Femur (tissue), 1 donor: ENCODE data around the gene FEZF1.

ENCODE experiments used
- DNase-seq: peaks from one replicate; pipeline ENCODE4 v3.0.0-alpha.2; 2017

Gene FEZF1

DNA sequence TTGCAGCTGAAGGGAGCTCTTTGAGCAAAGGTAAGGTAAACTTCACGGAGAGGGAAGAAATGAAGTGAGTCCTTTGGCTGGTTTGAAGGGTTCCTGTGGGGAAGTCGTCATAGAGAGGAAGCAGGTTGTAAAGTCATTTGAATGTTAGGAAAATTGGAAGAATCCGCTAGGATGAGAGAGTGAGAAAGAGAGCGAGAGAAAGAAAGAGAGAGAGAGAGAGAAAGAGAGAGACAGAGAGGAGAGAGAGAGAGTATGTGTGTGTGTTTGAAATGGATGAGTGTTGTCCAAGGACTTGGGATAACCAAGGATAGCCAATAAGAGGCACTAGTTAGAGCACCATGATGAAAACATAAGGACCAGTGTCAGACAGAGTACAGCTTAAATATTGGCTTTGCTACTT lies 43.1 kb downstream of the FEZF1 start:
- no peak for DNase-seq

DNA sequence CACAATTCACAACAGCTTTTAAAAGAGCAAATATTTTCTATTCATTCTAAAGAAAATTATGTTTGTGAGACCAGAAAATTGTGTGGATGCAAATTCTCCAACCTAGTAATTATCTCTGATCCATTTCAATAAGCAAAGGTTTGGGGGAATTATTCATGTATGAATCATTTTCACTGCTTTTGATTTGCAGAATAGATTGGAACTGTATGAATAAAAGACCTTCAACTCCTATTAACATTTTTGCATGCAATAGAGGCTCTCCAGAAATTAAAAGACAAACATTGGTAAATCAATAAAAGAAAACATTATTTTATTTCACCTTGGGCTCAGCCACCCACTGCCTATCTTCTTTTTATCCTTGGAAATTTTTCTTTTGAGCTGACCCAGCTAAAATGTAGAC lies 43.5 kb downstream of the FEZF1 start:
- no peak for DNase-seq

DNA sequence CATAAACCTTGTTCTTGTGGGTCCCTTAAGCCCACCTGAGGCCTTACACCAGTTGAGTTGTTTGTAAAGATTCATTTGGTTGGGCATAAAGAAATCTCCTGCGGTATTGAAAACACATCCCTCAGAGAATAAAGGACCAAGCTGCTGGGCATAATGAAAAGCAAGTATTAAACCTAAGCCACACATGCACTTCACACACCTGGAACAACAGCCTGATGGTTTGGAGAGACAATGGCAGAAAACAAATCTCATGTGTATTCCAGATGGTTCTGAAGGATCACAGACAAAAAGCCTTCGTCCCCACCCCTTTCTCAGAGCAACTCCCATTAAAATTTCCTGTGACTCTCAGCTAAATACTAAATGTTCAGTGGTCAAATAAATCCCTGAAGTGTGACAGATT lies 44.2 kb downstream of the FEZF1 start:
- DNase-seq = no peak

DNA sequence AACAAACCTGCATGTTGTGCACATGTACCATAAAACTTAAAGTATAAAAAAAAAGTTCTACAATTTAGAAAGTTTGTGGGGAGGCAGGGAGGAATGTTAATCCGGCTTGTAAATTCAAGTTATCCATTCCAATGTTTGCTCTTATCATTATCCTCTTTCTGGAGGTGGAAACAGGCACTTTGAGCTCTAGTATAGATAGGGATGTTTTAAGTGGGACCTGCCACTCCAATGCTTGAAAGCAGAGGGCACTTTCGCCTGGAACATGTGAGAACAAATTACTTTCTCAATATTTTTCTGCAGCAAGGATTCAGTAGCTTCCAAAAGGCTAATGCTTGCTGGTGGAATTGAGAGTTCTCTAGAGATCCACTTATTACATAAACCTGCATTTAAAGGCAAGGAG lies 45.6 kb downstream of the FEZF1 start:
- DNase-seq = no peak

DNA sequence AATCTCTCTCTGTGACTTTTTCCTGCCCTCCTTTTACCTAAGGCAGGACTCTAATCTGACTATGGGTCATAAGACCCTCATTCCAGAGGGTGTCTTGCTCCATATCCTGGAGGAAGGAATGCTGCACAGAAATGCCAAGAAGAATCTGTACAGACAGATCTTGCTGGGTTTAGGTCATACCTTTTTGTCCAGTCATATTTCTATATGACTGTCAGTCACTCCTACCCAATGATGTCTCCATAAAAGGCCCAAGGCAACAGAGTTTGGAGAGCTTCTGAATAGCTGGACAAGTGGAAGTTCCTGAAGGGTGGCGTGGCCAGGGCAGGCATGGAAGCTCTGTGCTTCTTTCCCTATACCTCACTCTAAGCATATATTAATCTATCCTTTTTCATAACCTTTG lies 47.5 kb downstream of the FEZF1 start:
- DNase-seq = no peak

DNA sequence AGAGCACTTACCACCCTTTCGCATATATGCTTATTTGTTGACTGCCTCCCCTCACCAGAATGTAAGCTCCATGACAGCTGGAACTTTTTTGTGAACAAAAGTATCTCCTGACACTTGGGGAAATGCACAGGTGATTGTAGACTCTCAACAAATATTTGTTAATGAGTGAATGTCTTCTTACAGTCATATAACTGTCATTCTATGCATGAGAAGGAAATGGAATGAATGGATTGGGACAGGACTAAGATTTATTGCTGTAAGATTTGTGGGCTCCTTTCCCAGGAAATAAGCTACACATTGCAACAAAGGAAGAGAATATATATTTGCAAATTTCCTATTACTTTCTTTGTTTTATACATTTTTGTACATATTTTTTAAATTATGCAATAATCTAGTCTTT lies 48.5 kb downstream of the FEZF1 start:
- DNase-seq = no peak

DNA sequence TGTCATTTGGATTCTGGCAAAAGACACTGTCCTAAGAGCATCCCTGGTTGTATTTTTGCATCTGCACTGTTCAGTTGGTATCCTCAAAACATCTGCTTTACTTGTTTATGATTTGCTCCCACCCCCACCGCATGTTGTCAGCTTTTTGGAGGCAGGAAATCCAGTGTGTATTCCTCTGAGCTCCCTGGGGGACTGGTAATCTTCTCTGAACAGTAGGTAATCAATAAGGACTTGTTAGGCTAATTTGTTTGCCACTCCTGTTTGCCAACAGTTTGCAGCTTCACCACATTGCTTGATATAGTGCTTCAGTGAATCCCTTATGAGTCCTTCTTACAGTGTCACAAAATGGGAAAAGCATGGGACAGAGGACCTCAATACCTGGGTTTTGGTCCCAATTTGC lies 49.1 kb downstream of the FEZF1 start:
- no peak for DNase-seq
